Mesendoderm (in vitro differentiated cells): ENCODE results near the gene RHOBTB3.

Experiments
- DNase-seq: peaks from one replicate; pipeline ENCODE4 v3.0.0; 2013
- H2AK5ac ChIP-seq: 2 replicates; pipeline ENCODE4 v1.6.1; 2013; ENCODE audit warnings: low read length, inconsistent platforms
- H2BK120ac ChIP-seq: 2 replicates; pipeline ENCODE4 v1.6.1; 2013; ENCODE audit warnings: low read depth, mild to moderate bottlenecking, low read length, moderate library complexity, mixed read lengths
- H2BK15ac ChIP-seq: replicated peaks from 2 replicates; pipeline ENCODE4 v1.6.1; 2013; ENCODE audit warnings: low read depth, mild to moderate bottlenecking, moderate library complexity
- H2BK5ac ChIP-seq: 2 replicates; pipeline ENCODE4 v1.6.1; 2013; ENCODE audit warnings: low read length, inconsistent platforms
- H3K18ac ChIP-seq: 2 replicates; pipeline ENCODE4 v1.6.1; 2013; ENCODE audit warnings: mild to moderate bottlenecking, low read length, mixed read lengths
- H3K23ac ChIP-seq: one replicate; pipeline ENCODE4 v1.6.1; 2013; ENCODE audit warnings: low read length
- H3K27ac ChIP-seq: 2 replicates; pipeline ENCODE4 v1.5.1; 2013; ENCODE audit warnings: low read depth, mild to moderate bottlenecking, inconsistent platforms, low read length, moderate library complexity
- H3K27me3 ChIP-seq: 2 replicates; pipeline ENCODE4 v1.6.1; 2013; ENCODE audit warnings: low read length, control low read depth, mild to moderate bottlenecking, inconsistent platforms; ENCODE audit not compliant: insufficient read depth, poor library complexity
- H3K36me3 ChIP-seq: 2 replicates; pipeline ENCODE4 v1.6.1; 2013; ENCODE audit warnings: low read length, inconsistent platforms; ENCODE audit not compliant: control insufficient read depth, insufficient read depth
- H3K4ac ChIP-seq: one replicate; pipeline ENCODE4 v1.6.1; 2013; ENCODE audit warnings: low read depth, mild to moderate bottlenecking, low read length, moderate library complexity
- H3K4me1 ChIP-seq: 2 replicates; pipeline ENCODE4 v1.6.1; 2013; ENCODE audit warnings: low read depth, low read length, inconsistent platforms; ENCODE audit not compliant: control insufficient read depth
- H3K4me2 ChIP-seq: 2 replicates; pipeline ENCODE4 v1.6.1; 2013; ENCODE audit warnings: low read length
- H3K4me3 ChIP-seq: 2 replicates; pipeline ENCODE4 v1.5.1; 2013; ENCODE audit warnings: mild to moderate bottlenecking, low read length
- H3K56ac ChIP-seq: one replicate; pipeline ENCODE4 v1.6.1; 2013; ENCODE audit warnings: low read length
- H3K79me1 ChIP-seq: 2 replicates; pipeline ENCODE4 v1.6.1; 2013; ENCODE audit warnings: low read length, inconsistent platforms
- H3K79me2 ChIP-seq: 2 replicates; pipeline ENCODE4 v1.6.1; 2013; ENCODE audit warnings: mild to moderate bottlenecking, low read length; ENCODE audit not compliant: control insufficient read depth, insufficient read depth
- H3K9ac ChIP-seq: 2 replicates; pipeline ENCODE4 v1.6.1; 2013; ENCODE audit warnings: low read length, inconsistent platforms
- H4K5ac ChIP-seq: one replicate; pipeline ENCODE4 v1.6.1; 2013; ENCODE audit warnings: low read length
- H4K8ac ChIP-seq: one replicate; pipeline ENCODE4 v1.6.1; 2013; ENCODE audit warnings: low read depth, mild to moderate bottlenecking, control low read depth, low read length, moderate library complexity
- WGBS: extraction: QIAGEN DNeasy Blood & Tissue Kit; methylation state at CpG from one replicate; pipeline ENCODE4 v1.1.7; 2013; ENCODE audit warnings: low lambda C conversion rate, missing lambda C conversion rate; ENCODE audit not compliant: insufficient coverage; ENCODE audit errors: extremely low coverage; 5-methylcytosine and 5-hydroxymethylcytosine counted together

The RHOBTB3 gene

DNA sequence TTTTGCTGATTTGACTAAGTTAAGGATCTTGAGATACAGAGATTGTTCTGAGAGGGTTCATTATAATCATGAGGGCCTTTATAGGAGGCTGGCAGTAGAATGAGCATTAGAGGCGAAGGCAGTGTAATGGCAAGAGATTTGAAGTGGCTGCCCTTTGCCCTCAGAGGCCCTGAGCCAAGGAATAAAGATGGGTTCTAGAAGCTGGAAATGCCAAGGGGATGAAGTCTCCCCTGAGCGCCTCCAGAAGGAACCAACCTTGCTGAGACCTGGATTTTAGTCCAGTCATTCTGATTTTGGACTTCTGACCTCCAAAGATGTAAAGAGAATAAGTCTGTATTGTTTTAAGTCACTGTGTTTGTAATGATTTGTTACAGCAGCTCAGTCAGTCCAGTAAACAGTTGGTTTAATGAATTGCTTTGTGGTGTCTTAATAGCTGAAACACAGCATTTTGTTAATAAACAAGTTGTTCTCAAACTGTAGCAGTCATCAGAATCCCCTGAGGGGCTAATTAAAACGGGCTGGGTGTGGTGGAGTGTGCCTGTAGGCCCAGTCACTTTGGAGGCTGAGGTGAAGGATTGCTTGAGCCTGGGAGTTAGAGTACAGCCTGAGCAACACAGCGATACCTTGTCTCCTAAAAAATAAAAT lies 68.2 kb downstream of the RHOBTB3 start:
- no peak overlapping the region for H2AK5ac ChIP-seq
- no peak overlapping the region for H3K27ac ChIP-seq
- no peak overlapping the region for H3K4me3 ChIP-seq
- no peak overlapping the region for H2BK120ac ChIP-seq
- H3K4me2 ChIP-seq: no peak overlapping the region
- H4K5ac ChIP-seq: no peak overlapping the region
- DNase-seq: no peak
- no peak overlapping the region for H3K56ac ChIP-seq
- H3K18ac ChIP-seq: no peak overlapping the region
- no peak overlapping the region for H2BK15ac ChIP-seq
- no CpG with 5 or more reads among the region's 4 CpGs for WGBS
- no peak overlapping the region for H3K23ac ChIP-seq
- H3K9ac ChIP-seq: no peak overlapping the region
- no peak overlapping the region for H4K8ac ChIP-seq
- H3K27me3 ChIP-seq: no peaks in the 10 kb centered on the region
- H3K4me1 ChIP-seq: no peaks in the 10 kb centered on the region
- H3K79me2 ChIP-seq: no peaks in the 10 kb centered on the region
- H3K79me1 ChIP-seq: no peaks in the 10 kb centered on the region
- H3K36me3 ChIP-seq: no peaks in the 10 kb centered on the region
- H2BK5ac ChIP-seq: no peak overlapping the region
- H3K4ac ChIP-seq: no peak overlapping the region

DNA sequence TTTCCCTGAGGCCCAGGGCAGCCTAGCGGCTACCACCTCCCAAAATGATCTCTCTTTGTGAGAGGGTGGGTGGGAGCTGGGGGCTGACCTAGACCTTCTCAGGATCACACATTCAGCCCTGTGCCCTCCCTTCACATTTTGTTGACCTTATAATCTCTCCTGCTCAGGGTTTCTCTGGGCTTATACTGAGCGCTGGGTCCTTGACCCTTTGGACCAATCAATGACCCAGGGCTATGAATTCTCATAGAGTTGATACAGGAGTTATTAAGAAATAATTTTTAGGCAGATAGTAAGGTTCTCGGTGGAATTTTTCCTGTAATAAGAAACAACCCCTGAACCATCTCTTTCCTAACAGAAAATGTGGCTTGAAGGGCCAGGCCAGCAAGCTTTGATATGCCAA lies 69.4 kb downstream of the RHOBTB3 start:
- Histone ChIP-seq H2AK5ac (no peak overlapping the region), H3K9ac (no peak overlapping the region), H4K8ac (no peak overlapping the region), H3K23ac (no peak overlapping the region), H3K79me2 (no peaks in the 10 kb centered on the region), H3K27ac (no peak overlapping the region), H3K27me3 (no peaks in the 10 kb centered on the region), H2BK15ac (no peak overlapping the region), H3K56ac (no peak overlapping the region), H3K4me3 (no peak overlapping the region), H2BK5ac (no peak overlapping the region), H3K4ac (no peak overlapping the region), H3K18ac (no peak overlapping the region), H4K5ac (no peak overlapping the region), H3K36me3 (no peaks in the 10 kb centered on the region), H2BK120ac (no peak overlapping the region), H3K4me2 (no peak overlapping the region), H3K79me1 (no peaks in the 10 kb centered on the region), H3K4me1 (no peaks in the 10 kb centered on the region)
- no peak for DNase-seq
- no CpG with 5 or more reads among the region's 3 CpGs for WGBS

DNA sequence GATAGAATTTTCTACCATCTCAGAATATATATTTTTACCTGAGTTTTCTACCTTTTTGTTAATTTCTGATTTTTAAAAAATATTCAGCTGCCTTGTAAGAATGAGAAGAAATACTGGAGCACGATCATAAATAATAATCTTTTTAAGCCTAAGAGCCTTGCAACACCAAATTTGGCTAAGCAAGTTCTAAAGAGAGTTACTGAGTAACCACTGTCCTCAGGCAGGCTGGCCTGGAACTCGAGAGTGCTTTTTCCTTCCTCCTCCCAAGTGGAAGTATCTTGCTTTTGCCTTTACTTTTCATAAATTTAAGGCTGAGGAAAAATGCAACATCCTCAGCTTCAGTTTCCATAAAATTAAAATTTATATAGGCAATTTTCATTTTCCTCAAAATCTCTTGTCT lies 70.4 kb downstream of the RHOBTB3 start:
- Histone ChIP-seq H3K27me3 (no peaks in the 10 kb centered on the region), H4K5ac (no peak overlapping the region), H3K4me2 (no peak overlapping the region), H3K4me3 (no peak overlapping the region), H3K4ac (no peak overlapping the region), H2BK15ac (no peak overlapping the region), H2BK120ac (no peak overlapping the region), H2BK5ac (no peak overlapping the region), H2AK5ac (no peak overlapping the region), H3K79me1 (no peaks in the 10 kb centered on the region), H4K8ac (no peak overlapping the region), H3K27ac (no peak overlapping the region), H3K18ac (no peak overlapping the region), H3K79me2 (no peaks in the 10 kb centered on the region), H3K56ac (no peak overlapping the region), H3K23ac (no peak overlapping the region), H3K4me1 (no peaks in the 10 kb centered on the region), H3K9ac (no peak overlapping the region), H3K36me3 (no peaks in the 10 kb centered on the region)
- DNase-seq: no peak
- no CpG with 5 or more reads among the region's 2 CpGs for WGBS

DNA sequence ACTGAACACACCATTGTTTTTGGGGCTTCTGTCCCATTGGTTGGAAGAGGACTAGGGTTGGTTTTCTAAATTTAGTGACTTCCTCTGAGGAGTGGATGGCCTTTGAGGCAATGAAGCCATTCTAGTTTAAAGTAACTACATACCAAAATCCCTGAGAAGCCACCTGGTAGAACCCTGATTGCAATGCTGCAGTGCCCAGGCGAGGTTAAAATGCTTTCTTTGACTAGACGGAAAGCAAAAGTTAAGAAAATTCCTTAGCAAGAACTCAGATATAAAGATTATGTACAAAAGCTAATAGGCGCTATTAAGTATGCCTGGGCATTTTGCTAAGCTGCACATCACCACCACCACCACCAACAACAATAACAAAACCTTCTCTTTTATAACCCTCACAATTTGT lies 70.8 kb downstream of the RHOBTB3 start:
- Histone ChIP-seq H2BK5ac (no peak overlapping the region), H3K27me3 (no peaks in the 10 kb centered on the region), H2AK5ac (no peak overlapping the region), H4K5ac (no peak overlapping the region), H3K23ac (no peak overlapping the region), H3K36me3 (no peaks in the 10 kb centered on the region), H3K4me3 (no peak overlapping the region), H3K4ac (no peak overlapping the region), H3K18ac (no peak overlapping the region), H4K8ac (no peak overlapping the region), H3K9ac (no peak overlapping the region), H3K79me2 (no peaks in the 10 kb centered on the region), H3K4me1 (no peaks in the 10 kb centered on the region), H3K4me2 (no peak overlapping the region), H3K79me1 (no peaks in the 10 kb centered on the region), H2BK120ac (no peak overlapping the region), H2BK15ac (no peak overlapping the region), H3K56ac (no peak overlapping the region), H3K27ac (no peak overlapping the region)
- DNase-seq: no peak
- WGBS: no CpG with 5 or more reads among the region's 3 CpGs

DNA sequence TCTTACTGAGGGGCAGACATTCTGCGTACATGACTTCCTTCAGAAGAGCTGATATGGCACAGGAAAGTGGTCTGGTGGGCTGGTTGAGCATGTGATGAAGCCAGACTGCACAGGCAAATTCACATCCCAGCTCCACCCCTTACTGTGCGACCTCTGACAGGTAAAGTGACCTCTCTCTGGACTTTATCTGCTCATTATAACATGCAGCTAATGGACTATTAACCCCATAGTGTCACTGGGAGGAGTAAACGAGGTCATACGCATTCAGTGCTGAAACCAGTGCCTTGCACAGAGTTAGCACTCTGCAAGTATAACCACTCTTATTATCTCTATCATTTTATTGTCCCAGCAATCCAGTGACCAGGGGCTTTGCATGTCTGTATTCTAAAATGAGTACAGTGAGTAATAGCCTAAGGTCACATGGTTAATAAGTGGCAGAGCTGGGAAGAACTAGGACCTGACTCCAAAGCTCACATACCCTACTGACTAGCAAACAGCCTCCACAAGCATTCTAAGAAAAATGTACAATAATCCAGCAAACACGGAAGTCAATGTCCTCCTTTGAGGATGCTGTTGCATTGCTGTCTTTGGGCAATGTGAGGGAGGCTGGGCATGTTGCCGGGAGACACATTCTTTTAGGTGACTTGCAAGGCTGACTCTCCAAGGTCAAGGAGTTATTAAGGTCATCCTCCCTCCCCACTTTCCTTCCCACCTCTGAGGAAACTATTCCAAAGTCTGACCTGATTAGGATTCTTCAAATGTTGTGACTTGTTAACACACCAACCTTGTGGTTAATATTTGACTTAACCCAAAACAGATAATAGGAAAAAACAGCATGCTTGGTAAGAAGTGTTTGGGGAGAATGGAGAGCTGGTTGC lies 72.4 kb downstream of the RHOBTB3 start:
- no peak overlapping the region for H2BK15ac ChIP-seq
- H3K4me1 ChIP-seq: no peaks in the 10 kb centered on the region
- H3K4me2 ChIP-seq: no peak overlapping the region
- H3K27ac ChIP-seq: no peak overlapping the region
- no peaks in the 10 kb centered on the region for H3K27me3 ChIP-seq
- H3K4me3 ChIP-seq: no peak overlapping the region
- no peaks in the 10 kb centered on the region for H3K79me2 ChIP-seq
- no peak overlapping the region for H3K9ac ChIP-seq
- H3K18ac ChIP-seq: no peak overlapping the region
- no peak overlapping the region for H2BK5ac ChIP-seq
- no peak overlapping the region for H3K23ac ChIP-seq
- no peaks in the 10 kb centered on the region for H3K36me3 ChIP-seq
- no peak overlapping the region for H4K5ac ChIP-seq
- H3K56ac ChIP-seq: no peak overlapping the region
- DNase-seq: no peak
- no CpG with 5 or more reads among the region's 6 CpGs for WGBS
- no peak overlapping the region for H3K4ac ChIP-seq
- H4K8ac ChIP-seq: no peak overlapping the region
- H2AK5ac ChIP-seq: no peak overlapping the region
- no peaks in the 10 kb centered on the region for H3K79me1 ChIP-seq
- H2BK120ac ChIP-seq: no peak overlapping the region
